Endothelial cell of umbilical vein (primary cell): ENCODE data around the gene MGLL. TPM values are rescaled to one million over a fixed set of nuclear protein-coding genes. Genes with fewer than 3 reads are reported as not detected.

ENCODE experiments used
- BruUV-seq: library from RNA; stranded (reverse); fragments of 400-500 nt; replicated peaks from 2 replicates; lab custom pipeline; 2021; lab: Mats Ljungman, UMichigan
- CTCF ChIA-PET: fragments of 300-600, 350-600 bp; sonication (Branson Sonifier 250); formaldehyde crosslinking; loops from one replicate; lab custom pipeline; 2021; ENCODE audit warnings: antibody characterized with exemption, inconsistent platforms; lab: Charles Lee
- POLR2A ChIA-PET: fragments of 300-600, 350-600 bp; sonication (Branson Sonifier 250); formaldehyde crosslinking; loops from one replicate; lab custom pipeline; 2021; ENCODE audit warnings: antibody characterized with exemption, inconsistent platforms; lab: Charles Lee
- DNase-seq: peaks from one replicate; pipeline ENCODE4 v3.0.0-alpha.2; 2011; ENCODE audit warnings: low read depth, low spot score
- FAIRE-seq: peaks from 2 replicates; lab custom pipeline; 2011; peaks lifted over from hg19 to GRCh38; lab: Jason Lieb, UNC
- H2AFZ ChIP-seq: 2 replicates; pipeline ENCODE4 v1.6.0; 2012; ENCODE audit warnings: low read depth, low read length, control low read depth, inconsistent platforms
- H3K27ac ChIP-seq: 2 replicates; pipeline ENCODE4 v1.5.1; 2011; ENCODE audit warnings: low read depth, mild to moderate bottlenecking, control low read depth, low read length, moderate library complexity; ENCODE audit not compliant: insufficient read depth
- H3K27me3 ChIP-seq, 2 experiments: 2 replicates each; pipeline versions ENCODE4 v1.6.0 to v1.6.1; 2011; ENCODE audit warnings: low read length in 2 of 2, mixed read lengths in 1 of 2; ENCODE audit not compliant: control insufficient read depth in 2 of 2, insufficient read depth in 2 of 2
- H3K36me3 ChIP-seq, 2 experiments: 2 replicates in 1 of 2; 3 replicates in 1 of 2; pipeline ENCODE4 v1.5.1; 2011; ENCODE audit warnings: low read length in 2 of 2, mild to moderate bottlenecking in 1 of 2, moderate library complexity in 1 of 2; ENCODE audit not compliant: control insufficient read depth in 2 of 2, insufficient read depth in 2 of 2; ENCODE audit errors: extremely low read depth in 1 of 2
- H3K4me1 ChIP-seq: 3 replicates; pipeline ENCODE4 v1.5.1; 2011; ENCODE audit warnings: mild to moderate bottlenecking, low read length; ENCODE audit not compliant: control insufficient read depth, insufficient read depth; ENCODE audit errors: extremely low read depth
- H3K4me2 ChIP-seq: 2 replicates; pipeline ENCODE4 v1.6.1; 2011; ENCODE audit warnings: low read length, control low read depth, mixed read lengths; ENCODE audit not compliant: insufficient read depth
- H3K4me3 ChIP-seq, 3 experiments: fragments of 200-600 bp in 1 of 3; sonication (generic), shearing (Covaris generic) in 1 of 3; replicated peaks in 1 of 3; 2 replicates each; pipeline ENCODE4 v1.5.1; 2011 to 2016; ENCODE audit warnings: control low read depth in 3 of 3, low read length in 3 of 3, mild to moderate bottlenecking in 2 of 3, inconsistent platforms in 1 of 3, low read depth in 1 of 3, moderate library complexity in 1 of 3; ENCODE audit not compliant: insufficient read depth in 1 of 3
- H3K79me2 ChIP-seq: 2 replicates; pipeline ENCODE4 v1.6.0; 2012; ENCODE audit warnings: low read length, inconsistent platforms; ENCODE audit not compliant: control insufficient read depth, insufficient read depth
- H3K9ac ChIP-seq: replicated peaks from 2 replicates; pipeline ENCODE3; 2011; ENCODE audit warnings: low read length, control low read depth; ENCODE audit not compliant: insufficient read depth; ENCODE audit errors: extremely low read depth
- H3K9me1 ChIP-seq: replicated peaks from 3 replicates; pipeline ENCODE4 v1.6.0; 2011; ENCODE audit warnings: mild to moderate bottlenecking, low read length; ENCODE audit not compliant: control insufficient read depth, insufficient read depth; ENCODE audit errors: extremely low read depth
- H3K9me3 ChIP-seq: replicated peaks from 2 replicates; pipeline ENCODE4 v1.5.1; 2012; ENCODE audit warnings: low read length, inconsistent platforms; ENCODE audit not compliant: control insufficient read depth, insufficient read depth
- H4K20me1 ChIP-seq: replicated peaks from 2 replicates; pipeline ENCODE3; 2011; ENCODE audit warnings: mild to moderate bottlenecking, low read length; ENCODE audit not compliant: control insufficient read depth, insufficient read depth; ENCODE audit errors: extremely low read depth
- EZH2 ChIP-seq: IDR thresholded peaks from 2 replicates; pipeline ENCODE4 v1.6.1; 2012; ENCODE audit warnings: borderline replicate concordance, low read depth, mild to moderate bottlenecking, moderate library complexity, low read length, inconsistent platforms; ENCODE audit not compliant: severe bottlenecking
- FOS ChIP-seq: IDR thresholded peaks from 2 replicates; pipeline ENCODE4 v1.6.1; 2011; ENCODE audit warnings: mild to moderate bottlenecking, low read length, moderate library complexity, borderline replicate concordance; ENCODE audit not compliant: insufficient read depth
- GATA2 ChIP-seq: IDR thresholded peaks from 2 replicates; pipeline ENCODE4 v1.7.0; 2011; ENCODE audit warnings: low read depth, mild to moderate bottlenecking, moderate library complexity, mixed read lengths, low read length; ENCODE audit not compliant: insufficient read length, insufficient read depth
- JUN ChIP-seq: IDR thresholded peaks from 2 replicates; pipeline ENCODE4 v1.6.1; 2011; ENCODE audit warnings: borderline replicate concordance, low read depth; ENCODE audit not compliant: insufficient read length, insufficient read depth
- MYC ChIP-seq: IDR thresholded peaks from one replicate; pipeline ENCODE4 v1.6.1; 2011; ENCODE audit warnings: mild to moderate bottlenecking, low read depth, low read length
- POLR2A ChIP-seq: IDR thresholded peaks from 2 replicates; pipeline ENCODE4 v1.6.1; 2012; ENCODE audit warnings: low read depth, mild to moderate bottlenecking, control low read depth, low read length
- POLR2AphosphoS5 ChIP-seq: IDR thresholded peaks from 2 replicates; pipeline ENCODE4 v1.6.1; 2012; ENCODE audit warnings: low read depth, mild to moderate bottlenecking, control low read depth, low read length, moderate library complexity; ENCODE audit not compliant: insufficient read depth
- dilution Hi-C: fragments of 300-500 bp; cut with MboI; formaldehyde crosslinking; loops from one replicate; pipeline ENCODE4 v1.15.0; 2019; ENCODE audit warnings: low sequenced_read_pairs; ENCODE audit not compliant: extremely low pct_ligation_motif_present
- intact Hi-C: fragments of 100-400 bp; cut with micrococcal nuclease; formaldehyde crosslinking; loops from one replicate; pipeline ENCODE4 v1.10.0; 2022
- polyA plus RNA-seq, 4 experiments: library from polyadenylated mRNA; depleted of rRNA in 3 of 4; stranded (reverse) in 3 of 4; unstranded in 1 of 4; fragments of >200 nt; gene quantifications; 2 replicates each; pipeline versions ENCODE4 v1.2.1 to v1.2.3, GENCODE V29; 2011 to 2012; ENCODE audit warnings: missing spikeins in 1 of 4
- total RNA-seq: library from RNA; stranded (reverse); gene quantifications from 2 replicates; pipeline ENCODE4 v1.2.3, GENCODE V29; 2021
- TF ChIP-seq, protein P1 (sequence below), 2 donors: IDR thresholded peaks; 1 replicate in 1 of 2; 2 replicates in 1 of 2; pipeline ENCODE4 v1.5.1; 2011; ENCODE audit warnings: low read length in 2 of 2, mild to moderate bottlenecking in 2 of 2, moderate library complexity in 2 of 2, control low read depth in 1 of 2, inconsistent platforms in 1 of 2, low read depth in 1 of 2; ENCODE audit not compliant: insufficient read depth in 1 of 2; ENCODE audit errors: extremely low read depth in 1 of 2
- TF ChIP-seq, protein P2 (sequence below): IDR thresholded peaks from 2 replicates; pipeline ENCODE4 v1.6.1; 2011; ENCODE audit not compliant: insufficient read depth, insufficient read length

The MGLL gene
- total and polyA plus RNA-seq, 2 donors (not counting 3 experiments of a cell fraction or from before 2014, with no cell fraction given) = 30.7 to 60.2 TPM

DNA sequence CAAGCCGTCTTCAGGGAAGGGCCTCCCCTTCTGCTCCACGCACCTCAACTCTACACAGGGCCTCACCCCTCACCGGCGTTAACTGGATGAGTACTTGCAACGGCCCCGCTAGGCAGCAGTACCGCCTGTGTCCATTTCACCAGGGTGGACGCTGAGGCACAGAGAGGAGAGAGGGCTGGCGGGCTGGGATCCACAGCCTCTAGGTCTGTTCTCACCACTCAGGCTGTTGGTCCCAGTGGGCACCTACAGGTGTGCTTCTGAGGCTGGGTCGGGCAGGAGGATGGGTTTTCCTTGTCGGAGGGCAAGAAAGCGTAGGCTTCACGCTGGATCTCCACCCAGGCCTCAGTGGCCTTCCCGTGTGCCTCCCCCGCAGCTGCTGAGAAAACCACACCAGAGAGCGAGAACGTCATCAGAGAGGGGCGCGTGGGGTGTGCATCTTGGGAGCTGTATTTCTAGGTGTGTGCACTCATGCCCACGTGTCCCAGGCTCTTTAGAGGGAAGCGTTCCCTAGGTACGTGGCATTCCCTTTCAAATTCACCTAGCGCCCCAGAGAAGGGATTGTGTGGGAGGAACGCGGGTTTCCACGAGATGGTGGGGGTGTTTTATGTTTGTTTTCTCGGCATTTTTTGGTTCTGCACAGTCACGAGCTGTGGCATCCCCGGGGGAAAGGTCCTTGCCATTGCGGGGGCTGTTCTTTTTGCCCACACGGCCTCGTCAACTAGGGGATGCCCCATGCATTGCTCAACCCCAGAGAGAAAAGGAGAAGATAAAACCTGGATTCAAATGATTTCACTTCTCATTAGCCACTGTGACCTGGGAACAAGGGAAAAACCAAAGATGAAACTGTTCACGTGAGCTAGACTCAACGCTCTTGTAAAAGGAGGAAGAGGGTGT is 67.7 kb downstream of the MGLL start:
- peaks cover 4% of the 10 kb centered on the region for H3K79me2 ChIP-seq
- ChIA-PET CTCF (no interaction called here), POLR2A (no interaction called here)
- no peaks in the 10 kb centered on the region for H4K20me1 ChIP-seq
- no peaks in the 10 kb centered on the region for H3K9me3 ChIP-seq
- FAIRE-seq (no peak), DNase-seq (no peak)
- no peak overlapping the region for H3K4me3 ChIP-seq
- no peaks in the 10 kb centered on the region for H3K9me1 ChIP-seq
- dilution Hi-C loops (no loop called here), intact Hi-C loops (no loop called here)
- no peak overlapping the region for H3K27ac ChIP-seq
- no peak for TF ChIP-seq JUN
- TF ChIP-seq, protein P1, sequence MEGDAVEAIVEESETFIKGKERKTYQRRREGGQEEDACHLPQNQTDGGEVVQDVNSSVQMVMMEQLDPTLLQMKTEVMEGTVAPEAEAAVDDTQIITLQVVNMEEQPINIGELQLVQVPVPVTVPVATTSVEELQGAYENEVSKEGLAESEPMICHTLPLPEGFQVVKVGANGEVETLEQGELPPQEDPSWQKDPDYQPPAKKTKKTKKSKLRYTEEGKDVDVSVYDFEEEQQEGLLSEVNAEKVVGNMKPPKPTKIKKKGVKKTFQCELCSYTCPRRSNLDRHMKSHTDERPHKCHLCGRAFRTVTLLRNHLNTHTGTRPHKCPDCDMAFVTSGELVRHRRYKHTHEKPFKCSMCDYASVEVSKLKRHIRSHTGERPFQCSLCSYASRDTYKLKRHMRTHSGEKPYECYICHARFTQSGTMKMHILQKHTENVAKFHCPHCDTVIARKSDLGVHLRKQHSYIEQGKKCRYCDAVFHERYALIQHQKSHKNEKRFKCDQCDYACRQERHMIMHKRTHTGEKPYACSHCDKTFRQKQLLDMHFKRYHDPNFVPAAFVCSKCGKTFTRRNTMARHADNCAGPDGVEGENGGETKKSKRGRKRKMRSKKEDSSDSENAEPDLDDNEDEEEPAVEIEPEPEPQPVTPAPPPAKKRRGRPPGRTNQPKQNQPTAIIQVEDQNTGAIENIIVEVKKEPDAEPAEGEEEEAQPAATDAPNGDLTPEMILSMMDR (IDR thresholded peaks at IDR 0.05; ENCODE audit: extremely low read depth in 1 of 2, insufficient read depth in 1 of 2, low read depth in 1 of 2, low read length in 2 of 2) = no peak
- H3K27me3 ChIP-seq = no peaks in the 10 kb centered on the region
- H3K36me3 ChIP-seq = no peaks in the 10 kb centered on the region
- BruUV-seq = no TSS peak
- no peak overlapping the region for H3K9ac ChIP-seq
- no peak overlapping the region for H2AFZ ChIP-seq
- no peaks in the 10 kb centered on the region for H3K4me1 ChIP-seq
- H3K4me2 ChIP-seq = no peak overlapping the region

DNA sequence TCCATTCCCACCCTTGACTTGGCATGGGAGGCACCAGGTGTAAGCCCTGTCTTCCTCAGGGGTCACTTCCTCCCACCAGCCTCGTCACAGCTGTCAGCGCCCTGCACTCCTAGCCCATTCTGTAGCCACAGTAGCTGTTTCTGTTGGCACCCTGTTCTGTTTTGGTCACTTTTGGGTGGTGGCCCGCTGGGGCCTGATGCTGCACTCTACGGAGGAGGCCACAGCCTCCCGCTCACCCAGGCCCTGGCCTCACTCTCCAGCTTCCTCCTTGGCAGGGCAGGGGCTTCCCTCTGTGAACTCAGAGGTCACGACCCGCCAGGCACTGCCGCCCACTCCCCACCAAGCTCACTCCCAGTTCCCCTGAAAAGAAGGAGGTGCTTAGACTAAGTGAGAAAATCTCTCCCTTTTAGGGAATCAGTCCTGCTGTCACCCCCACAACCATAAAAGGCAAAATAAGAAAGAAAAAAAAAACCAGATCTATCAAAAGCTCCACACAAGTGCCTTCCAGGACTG is 68.4 kb downstream of the MGLL start:
- Histone ChIP-seq H2AFZ (no peak overlapping the region), H3K27ac (no peak overlapping the region), H3K27me3 (no peaks in the 10 kb centered on the region), H3K9me3 (no peaks in the 10 kb centered on the region), H4K20me1 (no peaks in the 10 kb centered on the region), H3K79me2 (peaks cover 4% of the 10 kb centered on the region), H3K36me3 (no peaks in the 10 kb centered on the region), H3K4me3 (no peak overlapping the region), H3K4me1 (peaks cover 2% of the 10 kb centered on the region), H3K9ac (no peak overlapping the region), H3K4me2 (no peak overlapping the region), H3K9me1 (no peaks in the 10 kb centered on the region)
- dilution Hi-C loops = no loop called here
- DNase-seq (no peak), FAIRE-seq (no peak)
- BruUV-seq = no TSS peak
- CTCF ChIA-PET = no interaction called here
- intact Hi-C loops = no loop called here
- TF ChIP-seq, protein P1 (IDR thresholded peaks at IDR 0.05; ENCODE audit: extremely low read depth in 1 of 2, insufficient read depth in 1 of 2, low read depth in 1 of 2, low read length in 2 of 2) = no peak
- TF ChIP-seq FOS (no peak), JUN (no peak), EZH2 (no peak), MYC (no peak), POLR2AphosphoS5 (no peak), GATA2 (no peak), POLR2A (no peak)
- TF ChIP-seq, protein P2, sequence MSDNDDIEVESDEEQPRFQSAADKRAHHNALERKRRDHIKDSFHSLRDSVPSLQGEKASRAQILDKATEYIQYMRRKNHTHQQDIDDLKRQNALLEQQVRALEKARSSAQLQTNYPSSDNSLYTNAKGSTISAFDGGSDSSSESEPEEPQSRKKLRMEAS = no peak
- POLR2A ChIA-PET = no interaction called here
